Measurements from ENCODE around the gene EHHADH.
"Not testable (repeated sequence)": the region's sequence is repeated elsewhere in the genome, so short reads cannot be mapped to it uniquely, and the experiment has no call there.

Gene EHHADH

DNA sequence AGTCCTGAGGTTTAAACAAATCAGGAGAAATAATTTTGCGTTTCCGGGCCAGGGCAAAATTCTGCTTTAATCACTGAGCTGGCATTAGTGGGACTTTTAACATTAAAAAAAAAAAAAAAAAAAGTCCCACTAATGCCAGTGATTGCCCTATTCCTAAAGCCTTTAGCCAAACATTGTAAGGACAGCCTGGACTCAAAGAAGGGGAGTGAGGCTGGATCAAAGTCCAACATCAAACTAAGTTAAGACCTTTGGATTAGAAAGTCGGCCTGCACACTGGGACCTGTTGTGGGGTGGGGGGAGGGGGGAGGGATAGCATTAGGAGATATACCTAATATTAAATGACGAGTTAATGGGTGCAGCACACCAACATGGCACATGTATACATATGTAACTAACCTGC, 716 bp downstream of the EHHADH start:
- not testable (repeated sequence) for DNase-seq (ENCODE audit: low read depth in 2 of 3, low spot score in 2 of 3)

DNA sequence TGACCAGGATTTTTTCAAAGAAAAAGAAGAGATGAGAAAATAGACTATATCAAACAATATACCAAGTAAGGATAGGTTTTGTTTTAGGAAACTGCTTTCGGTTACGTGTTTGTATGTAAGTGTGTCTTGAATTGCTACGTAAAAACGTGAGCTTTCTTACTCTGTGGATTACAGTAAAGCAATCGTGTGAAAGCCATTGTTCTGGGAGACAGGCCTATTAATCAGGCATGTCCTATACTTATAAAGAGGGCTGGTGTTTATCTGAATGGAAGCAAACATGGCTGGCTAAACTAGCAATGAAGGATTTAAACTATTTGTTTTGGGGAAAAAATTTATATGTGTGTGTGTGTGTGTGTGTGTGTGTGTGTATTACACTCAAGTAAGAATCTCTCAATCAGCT, 2.6 kb downstream of the EHHADH start:
- DNase-seq (ENCODE audit: low read depth in 2 of 3, low spot score in 2 of 3) = no peak

DNA sequence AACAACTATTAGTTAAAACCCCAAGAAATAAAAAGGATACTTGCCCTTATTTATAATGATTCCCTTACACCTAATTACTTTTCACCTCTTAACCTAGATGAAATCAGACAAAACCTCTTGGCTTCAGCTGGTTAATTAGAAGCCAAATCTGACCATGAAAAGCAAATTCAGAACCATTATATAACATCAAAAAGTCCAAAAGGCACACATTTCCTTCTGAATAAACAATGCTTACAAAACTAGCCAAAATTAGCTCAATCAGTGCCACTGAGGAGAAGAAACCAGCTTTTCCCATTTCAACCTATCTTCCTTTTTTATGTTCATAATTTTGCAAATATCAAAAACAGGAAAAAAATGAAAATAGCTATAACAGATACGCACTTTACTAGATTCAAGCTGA, 3.2 kb downstream of the EHHADH start:
- DNase-seq (ENCODE audit: low read depth in 2 of 3, low spot score in 2 of 3) = no peak

DNA sequence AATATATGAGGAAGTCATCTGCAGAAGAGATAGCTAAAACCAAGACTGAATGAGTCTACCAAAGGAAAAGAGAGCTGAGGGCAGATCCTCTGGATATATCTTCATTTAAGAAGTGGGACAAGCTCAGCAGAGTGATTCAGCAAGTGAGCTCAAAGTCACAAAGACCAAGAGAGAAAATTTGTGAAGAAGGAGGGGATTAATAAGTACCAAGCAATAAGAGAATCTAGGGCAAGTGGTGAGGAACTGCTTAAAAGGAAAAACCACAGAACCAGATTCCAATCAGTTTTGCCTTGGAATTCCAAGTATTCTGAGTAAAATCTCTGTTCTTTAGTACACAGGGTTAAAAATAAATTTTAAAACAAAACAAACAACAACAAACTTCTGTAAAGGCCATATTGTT, 3.6 kb downstream of the EHHADH start:
- no peak for DNase-seq (ENCODE audit: low read depth in 2 of 3, low spot score in 2 of 3)

DNA sequence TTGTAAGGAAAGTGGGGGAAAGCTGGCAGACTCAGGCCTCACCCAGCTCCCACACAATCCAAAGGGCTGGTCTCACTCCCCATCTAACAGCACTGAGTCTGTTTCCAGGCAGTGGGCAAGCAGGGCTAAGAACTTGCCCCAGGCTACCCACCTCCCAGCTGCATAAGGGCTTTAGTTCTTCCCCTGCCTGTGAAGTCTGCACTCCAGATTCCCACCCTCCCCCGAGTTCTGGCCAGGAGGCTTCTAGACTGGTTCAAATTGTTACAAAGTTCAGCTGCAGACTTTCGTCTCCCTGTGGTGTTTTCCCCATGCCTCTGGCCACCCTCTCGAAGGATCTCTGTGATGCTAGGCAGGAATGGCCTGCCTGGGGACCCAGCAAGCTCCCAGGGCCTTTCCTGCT, 11.2 kb downstream of the EHHADH start:
- no peak for DNase-seq (ENCODE audit: low read depth in 2 of 3, low spot score in 2 of 3)

DNA sequence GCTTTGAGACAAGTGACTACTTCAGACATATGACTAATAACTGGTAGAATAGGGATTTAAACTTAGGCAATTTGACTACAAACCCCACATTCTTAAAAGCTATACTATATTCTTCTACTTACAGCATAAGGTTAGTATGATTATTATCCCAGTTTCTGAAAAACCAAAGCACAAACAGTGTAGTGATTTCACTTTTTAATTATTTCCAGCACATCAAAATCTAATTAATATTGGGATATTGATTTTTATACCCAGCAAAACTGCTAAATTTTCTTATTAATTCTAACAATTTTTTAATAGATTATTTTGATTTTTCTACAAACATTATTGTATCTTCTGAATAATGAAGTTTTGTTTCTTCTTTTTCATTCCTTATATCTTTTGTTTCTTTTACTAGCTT, 16.9 kb downstream of the EHHADH start:
- no peak for DNase-seq (ENCODE audit: low read depth in 2 of 3, low spot score in 2 of 3)

DNA sequence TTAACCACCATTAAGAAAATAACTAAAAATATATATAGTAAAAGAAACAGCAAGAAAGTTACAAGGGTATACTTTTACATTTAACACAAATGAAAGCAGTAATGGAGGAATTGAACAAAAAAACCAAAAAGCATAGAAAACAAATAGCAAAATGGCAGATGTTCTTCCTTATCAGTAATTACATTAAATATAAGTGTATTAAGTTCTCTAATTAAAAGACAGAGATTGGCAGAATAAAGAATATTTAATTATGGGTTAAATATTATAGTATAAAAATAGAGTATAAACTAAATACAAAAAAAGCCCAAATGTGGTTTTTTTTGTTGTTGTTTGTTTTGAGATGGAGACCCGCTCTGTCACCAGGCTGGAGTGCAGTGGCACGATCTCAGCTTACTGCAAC, 20.5 kb downstream of the EHHADH start:
- no peak for DNase-seq (ENCODE audit: low read depth in 2 of 3, low spot score in 2 of 3)

DNA sequence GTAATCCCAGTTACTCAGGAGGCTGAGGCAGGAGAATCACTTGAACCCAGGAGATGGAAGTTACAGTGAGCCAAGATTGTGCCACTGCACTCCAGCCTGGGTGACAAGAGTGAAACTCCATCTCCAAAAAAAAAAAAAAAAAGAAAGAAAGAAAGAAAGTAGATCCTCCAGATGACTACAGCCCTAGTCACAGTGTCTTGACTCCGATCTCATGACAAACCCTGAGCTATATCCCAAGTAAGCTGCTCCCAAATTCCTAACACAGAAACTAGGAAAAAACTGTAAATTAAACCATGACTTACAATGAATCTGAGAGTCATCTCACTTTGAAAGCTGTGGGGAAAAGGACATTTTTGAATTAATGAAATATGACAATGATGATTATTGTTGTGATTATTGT, 27.3 kb downstream of the EHHADH start:
- DNase-seq (ENCODE audit: low read depth in 2 of 3, low spot score in 2 of 3) = not testable (repeated sequence)

DNA sequence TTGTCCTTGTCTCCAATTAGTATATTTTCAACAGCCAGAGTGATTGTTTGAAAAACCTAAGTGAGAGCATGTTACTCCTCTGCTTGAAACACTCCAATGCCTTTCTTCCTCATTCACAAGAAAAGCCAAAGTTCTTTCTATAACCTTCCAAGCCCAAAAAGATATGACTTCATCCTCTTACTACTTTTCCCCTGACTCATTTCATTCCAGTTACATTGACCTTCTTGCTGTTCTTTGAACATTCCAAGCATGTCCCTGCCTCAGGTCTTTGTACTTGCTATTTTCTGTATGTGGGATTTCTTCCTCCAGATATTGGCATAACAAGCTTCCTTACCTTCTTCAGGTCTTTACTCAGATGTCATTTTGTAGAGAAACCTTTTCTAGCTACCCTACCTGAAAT, 28.3 kb downstream of the EHHADH start:
- no peak for DNase-seq (ENCODE audit: low read depth in 2 of 3, low spot score in 2 of 3)

DNA sequence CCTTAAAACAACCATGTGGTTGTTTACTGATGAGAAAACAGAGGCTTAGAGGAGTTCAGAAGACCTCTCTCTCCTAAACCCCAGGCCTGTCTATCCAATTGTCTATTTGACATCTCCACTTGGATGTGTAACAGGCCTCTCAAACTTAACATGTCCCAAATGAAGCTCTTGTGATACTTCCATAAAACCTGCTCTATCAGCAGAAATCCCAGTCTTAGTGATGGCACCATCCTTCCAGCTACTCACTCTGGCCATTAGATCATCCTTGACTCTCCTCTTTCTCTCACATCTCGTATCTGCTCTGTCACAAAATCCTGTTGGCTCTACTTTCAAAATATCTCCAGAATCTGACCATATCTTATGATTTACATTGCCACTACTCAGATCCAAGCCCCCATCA, 28.8 kb downstream of the EHHADH start:
- DNase-seq (ENCODE audit: low read depth in 2 of 3, low spot score in 2 of 3) = no peak

DNA sequence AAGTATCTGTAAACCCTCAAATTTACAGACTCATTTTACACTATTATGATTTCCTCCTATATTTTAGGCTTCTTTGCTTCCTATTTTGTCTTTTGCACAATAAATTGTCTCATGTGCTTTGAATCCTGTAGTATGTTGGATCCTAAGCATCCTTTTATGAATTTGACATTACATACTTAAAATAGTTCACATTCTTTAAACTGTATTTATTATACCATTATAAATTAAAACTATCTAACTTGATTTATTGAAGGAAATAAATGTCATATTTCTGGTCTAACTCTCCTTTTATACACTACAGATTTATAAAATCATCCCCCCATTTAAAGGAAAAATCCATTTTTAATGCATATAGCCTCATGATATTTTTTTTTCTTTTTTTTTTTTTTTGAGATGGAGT, 32.6 kb downstream of the EHHADH start:
- DNase-seq (ENCODE audit: low read depth in 2 of 3, low spot score in 2 of 3) = no peak

DNA sequence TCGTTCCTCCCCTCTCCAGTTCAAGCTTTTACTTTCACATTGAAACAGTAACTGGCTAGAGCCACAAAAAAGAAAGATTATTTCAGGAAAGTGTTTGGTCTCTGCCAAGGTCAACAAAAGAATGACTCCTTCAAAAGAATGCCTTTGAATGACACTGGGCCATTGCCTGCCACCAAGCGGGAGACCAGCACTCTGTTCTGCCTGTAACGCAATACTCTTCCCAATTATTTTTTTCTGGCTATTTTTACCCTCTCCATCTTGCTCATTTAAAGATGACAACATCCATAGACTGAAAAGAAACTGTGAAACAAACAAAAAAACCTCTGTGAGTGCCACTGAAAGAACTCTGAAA, 37.3 kb downstream of the EHHADH start:
- DNase-seq (ENCODE audit: low read depth in 2 of 3, low spot score in 2 of 3) = no peak

DNA sequence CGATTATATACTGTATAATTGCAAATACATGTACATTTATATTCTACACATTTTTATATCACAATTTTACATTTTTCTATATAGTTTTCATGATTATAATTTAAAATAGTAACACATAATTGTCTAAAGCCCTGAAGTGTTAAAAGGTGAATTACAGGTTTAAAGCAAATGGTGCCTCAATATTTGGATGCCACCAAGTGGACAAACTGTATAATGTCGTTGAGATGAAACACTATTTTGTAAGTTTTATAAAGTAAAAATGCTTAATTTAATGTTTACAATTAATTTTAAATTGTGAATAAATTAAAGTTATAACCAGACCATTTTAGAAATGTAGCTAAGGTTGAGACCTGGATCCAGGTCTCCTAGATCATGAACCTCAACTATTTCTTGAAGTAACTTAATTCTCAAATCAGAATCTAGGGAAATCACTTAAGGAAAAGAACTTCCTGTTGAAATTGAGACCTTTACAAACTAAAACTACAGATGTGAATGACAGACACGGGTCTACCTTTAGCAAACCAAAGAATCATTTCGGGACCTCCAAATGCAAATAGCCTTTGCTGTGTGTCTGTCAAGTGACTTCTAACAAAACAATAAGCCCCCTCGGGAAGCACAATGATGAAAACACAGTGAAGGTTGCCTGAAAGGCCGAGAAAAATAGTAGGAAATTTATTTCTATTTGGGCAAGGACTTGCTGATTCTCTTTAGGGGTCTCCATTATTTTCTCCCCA, 37.8 kb downstream of the EHHADH start:
- DNase-seq (ENCODE audit: low read depth in 2 of 3, low spot score in 2 of 3) = no peak

DNA sequence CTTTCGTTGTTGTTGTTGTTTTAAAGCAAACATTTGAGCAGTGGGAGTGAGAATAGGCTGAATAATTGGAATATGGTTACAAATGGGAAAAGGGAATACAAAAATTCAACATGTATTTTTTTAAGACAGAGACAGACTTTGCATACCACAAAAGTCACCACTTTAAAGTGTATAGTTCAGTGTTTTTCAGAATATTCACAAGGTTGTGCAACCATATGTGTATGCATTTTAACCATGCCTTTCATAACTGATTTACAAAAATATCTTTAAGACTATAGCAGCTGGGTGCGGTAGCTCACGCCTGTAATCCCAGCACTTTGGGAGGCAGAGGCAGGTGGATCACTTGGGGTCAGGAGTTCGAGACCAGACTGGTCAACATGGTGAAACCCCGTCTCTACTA, 41.3 kb downstream of the EHHADH start:
- DNase-seq (ENCODE audit: low read depth in 2 of 3, low spot score in 2 of 3) = no peak

DNA sequence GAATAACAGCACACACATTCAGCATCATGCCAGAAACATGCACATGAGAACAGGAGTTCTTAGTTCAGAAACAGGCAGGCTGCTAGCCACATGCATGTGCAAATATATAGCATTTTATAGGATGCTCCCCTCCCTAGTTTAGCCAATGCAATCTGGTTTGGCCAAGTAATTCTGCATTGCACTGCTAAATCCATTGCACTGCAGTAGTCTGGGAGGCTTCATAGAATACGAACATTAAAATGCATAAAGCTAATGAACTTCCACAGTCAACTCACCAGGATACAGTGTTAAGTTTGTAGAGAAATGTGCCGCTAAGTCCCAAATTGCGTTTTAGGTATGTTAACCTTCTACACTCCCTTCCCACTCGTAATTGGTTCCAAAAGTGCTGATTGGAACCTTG, 41.8 kb downstream of the EHHADH start:
- no peak for DNase-seq (ENCODE audit: low read depth in 2 of 3, low spot score in 2 of 3)

DNA sequence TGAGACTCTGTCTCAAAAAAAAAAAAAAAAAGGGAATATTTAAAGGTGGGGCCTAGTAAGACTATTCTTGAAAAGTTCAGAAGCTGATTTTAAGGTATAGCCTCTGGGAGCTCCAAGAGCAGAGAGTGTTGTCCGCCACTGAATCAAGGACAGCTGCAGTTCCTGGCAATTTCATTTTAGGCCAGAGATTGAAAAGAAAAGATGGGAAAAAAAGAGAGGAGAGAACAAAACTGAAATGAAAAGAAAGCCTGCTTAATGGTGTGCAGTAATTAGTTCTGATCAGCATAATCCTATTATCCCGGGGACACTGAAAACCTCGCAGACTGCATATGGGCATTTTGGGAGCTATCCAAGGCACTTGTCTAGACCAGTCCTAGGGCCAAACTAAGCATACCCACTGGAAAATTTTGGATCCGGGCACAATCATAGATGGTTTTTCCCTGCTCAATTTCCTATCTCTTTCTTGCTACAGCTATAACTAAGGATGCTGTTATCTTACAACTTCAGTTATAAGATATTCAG, 43.2 kb downstream of the EHHADH start:
- DNase-seq (ENCODE audit: low read depth in 2 of 3, low spot score in 2 of 3) = no peak

DNA sequence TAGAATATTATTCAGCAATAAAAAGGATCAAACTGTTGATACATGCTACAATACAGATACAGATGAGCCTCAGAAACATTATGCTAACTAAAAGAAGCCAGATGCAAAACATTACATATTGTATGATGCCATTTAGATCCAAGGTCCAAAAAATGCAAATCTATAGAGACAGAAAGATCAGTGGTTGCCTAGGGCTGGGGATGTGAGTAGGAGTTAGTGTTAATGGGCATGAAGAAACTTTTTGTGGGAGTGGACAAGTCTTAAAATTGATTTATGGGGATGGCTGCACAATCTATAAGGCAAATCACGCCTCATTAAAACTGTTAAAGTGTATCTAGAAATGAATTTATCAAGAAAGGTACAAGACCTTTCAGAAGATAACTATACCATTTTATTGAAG, 45.0 kb downstream of the EHHADH start:
- no peak for DNase-seq (ENCODE audit: low read depth in 2 of 3, low spot score in 2 of 3)

DNA sequence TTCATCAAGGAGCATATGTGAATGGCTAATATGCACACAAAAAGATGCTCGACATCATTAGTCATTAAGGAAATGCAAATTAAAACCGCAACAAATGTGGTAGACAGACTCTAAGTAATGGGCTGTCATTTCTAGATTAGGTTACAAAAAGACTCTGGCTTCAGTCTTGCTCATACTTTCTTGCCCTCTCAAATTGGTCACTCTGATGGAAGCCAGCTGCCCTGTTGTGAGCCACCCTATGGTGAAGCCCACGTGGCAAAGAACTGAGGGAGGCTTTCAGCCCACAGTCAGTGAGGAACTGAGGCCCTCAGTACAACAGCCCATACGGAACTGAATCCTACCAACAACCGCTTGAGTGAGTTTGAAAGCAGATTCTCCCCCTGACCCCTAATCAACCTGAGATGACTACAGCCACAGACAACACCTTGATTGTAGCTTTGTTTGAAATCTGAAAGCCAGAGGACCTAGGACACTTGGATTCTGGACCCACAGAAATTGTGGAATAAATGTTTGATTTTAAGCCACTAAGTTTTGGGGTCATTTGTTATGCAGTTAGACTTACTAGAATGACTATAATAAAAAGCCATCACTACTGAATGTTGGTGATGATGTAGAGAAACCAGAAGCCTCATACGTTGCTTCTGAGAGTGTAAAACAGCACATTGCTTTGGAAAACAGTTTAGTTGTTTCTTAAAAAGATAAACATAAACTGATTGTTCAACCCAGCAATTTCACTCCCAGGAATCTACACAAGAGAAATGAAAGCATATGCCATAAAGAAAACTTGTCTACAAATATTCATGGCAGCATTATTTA, 45.7 kb downstream of the EHHADH start:
- DNase-seq (ENCODE audit: low read depth in 2 of 3, low spot score in 2 of 3) = no peak

DNA sequence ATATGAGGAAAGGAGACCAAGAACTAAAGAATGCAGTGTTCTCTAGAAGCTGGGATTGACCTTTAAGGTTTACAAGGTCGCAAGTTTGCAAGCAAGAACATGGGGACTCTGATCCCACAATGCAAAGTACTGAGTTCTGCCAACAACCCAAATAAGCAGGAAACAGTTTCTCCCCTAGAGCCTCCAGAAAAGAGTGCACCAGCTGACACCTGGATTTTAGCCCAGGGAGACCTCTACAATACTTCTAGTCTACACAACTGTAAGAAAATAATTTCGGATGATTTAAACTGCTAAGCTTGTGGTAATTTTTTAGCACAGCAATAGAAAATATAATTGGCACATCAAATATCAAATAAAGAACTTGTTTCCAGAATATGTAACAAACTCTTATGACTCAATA, 46.4 kb downstream of the EHHADH start:
- no peak for DNase-seq (ENCODE audit: low read depth in 2 of 3, low spot score in 2 of 3)

DNA sequence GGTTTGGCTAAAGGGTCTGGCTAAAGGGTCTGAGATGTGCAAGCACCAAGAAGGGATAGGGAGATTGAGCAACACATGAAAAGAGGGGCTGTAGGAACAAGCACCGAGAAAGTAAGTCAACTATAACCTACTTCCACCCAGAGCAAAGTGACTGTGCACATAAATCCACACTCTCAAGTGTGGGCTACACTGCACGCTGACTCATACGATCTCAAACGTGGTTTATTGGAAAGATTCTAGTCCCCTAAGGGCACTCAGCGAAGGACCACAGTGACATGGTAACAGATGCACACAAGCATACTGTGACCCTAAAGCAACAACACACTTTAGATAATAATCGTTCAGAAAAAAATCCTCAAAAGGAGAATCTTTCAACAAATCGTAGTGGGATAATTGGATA, 48.0 kb downstream of the EHHADH start:
- DNase-seq (ENCODE audit: low read depth in 2 of 3, low spot score in 2 of 3) = no peak

DNA sequence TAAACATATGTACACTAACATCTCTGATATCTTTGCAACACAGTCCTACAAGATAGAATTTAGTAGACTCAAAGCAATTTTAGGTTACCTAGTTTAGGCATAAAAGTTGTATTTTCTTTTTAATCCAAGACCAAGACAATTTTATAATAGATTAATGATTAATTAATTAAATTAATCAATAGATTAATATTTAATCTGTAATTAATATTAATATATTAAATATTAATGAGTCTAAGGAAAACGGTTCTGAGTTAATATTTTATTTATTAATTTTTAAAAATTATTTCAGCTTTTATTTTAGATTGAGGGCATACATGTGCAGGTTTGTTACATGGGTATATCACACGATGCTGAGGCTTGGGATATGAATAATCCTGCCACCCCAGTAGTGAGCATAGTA, 49.0 kb downstream of the EHHADH start:
- DNase-seq (ENCODE audit: low read depth in 2 of 3, low spot score in 2 of 3) = no peak

DNA sequence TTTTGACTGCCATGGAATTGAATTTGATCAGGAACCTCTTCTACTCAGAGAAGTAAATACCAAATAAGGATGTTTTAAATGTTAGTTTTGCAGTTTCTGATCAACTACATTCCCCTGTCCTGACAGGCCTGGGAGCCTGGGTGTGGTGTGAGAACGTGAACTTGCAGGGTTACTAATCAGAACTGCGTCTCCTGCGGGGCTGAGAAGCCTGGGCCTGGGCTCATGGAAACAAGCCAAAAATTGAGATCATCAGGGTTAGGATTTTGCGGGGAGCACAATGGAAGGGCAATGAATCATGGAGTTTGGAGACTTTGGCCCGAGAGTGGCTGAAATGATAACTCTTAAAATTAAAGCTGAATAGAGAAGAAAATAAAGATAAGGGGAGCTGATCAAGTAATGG, 53.2 kb downstream of the EHHADH start:
- DNase-seq (ENCODE audit: low read depth in 2 of 3, low spot score in 2 of 3) = no peak

DNA sequence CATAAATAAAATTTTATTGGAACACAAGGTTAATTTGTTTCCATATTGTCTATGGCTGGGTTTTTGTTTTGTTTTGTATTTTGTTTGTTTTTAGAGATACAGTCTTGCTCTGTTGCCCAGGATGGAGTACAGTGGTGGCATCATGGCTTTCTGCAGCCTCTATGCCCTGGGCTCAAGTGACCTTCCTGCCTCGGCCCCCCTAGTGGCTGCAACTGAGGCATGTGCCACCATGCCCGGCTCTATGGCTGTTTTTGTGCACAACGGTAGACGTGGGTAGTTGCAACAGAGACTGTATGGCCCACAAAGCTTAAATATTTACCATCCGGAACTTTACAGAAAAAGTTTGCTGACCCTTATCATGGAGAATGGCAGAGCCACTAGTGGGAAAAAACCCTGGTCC, 54.2 kb downstream of the EHHADH start:
- DNase-seq (ENCODE audit: low read depth in 2 of 3, low spot score in 2 of 3) = no peak
